ENCODE measurements around the gene UBE4B. TPM values are rescaled to one million over a fixed set of nuclear protein-coding genes. Genes with fewer than 3 reads are reported as not detected.

The UBE4B gene
- total and polyA plus RNA-seq, 9 of the 15 experiments (the other 6 are each of a cell fraction or from before 2014, with no cell fraction given) = 11.7 to 73.7 (median 40.1) TPM

GRCh38 chr1:10121688-10122087, 88.9 kb downstream of the UBE4B start (continued):
- TF ChIP-seq C11orf30 (IDR thresholded peaks at IDR 0.05; ENCODE audit: low read depth) (peak; percentile 56), SP1 (CRISPR knock-in tag; IDR thresholded peaks at IDR 0.05) (no peak), ZNF316 (IDR thresholded peaks at IDR 0.05) (peak; percentile 78), RBM22 (IDR thresholded peaks at IDR 0.05; ENCODE audit: low read depth, low read length, poor library complexity, severe bottlenecking) (no peak), STAT5B (CRISPR knock-in tag; IDR thresholded peaks at IDR 0.05) (no peak), ESRRB (CRISPR knock-in tag; IDR thresholded peaks at IDR 0.05; ENCODE audit: borderline replicate concordance) (no peak), MAFK (IDR thresholded peaks at IDR 0.05; ENCODE audit: low read length) (peak; percentile 47; the same call in 1 of the 2 replicates), IRF2 (CRISPR knock-in tag; IDR thresholded peaks at IDR 0.05) (no peak), SMAD1 (IDR thresholded peaks at IDR 0.05; ENCODE audit: low read depth, low read length, partially characterized antibody) (no peak), ZNF217 (CRISPR knock-in tag; IDR thresholded peaks at IDR 0.05) (no peak), GTF2B (IDR thresholded peaks at IDR 0.05; ENCODE audit: extremely low read depth, insufficient read length) (no peak), ZNF717 (CRISPR knock-in tag; IDR thresholded peaks at IDR 0.05) (no peak), BRD4 (IDR thresholded peaks at IDR 0.05) (no peak), SMARCB1 (IDR thresholded peaks at IDR 0.05; ENCODE audit: insufficient read length, low read depth) (no peak), POLR2AphosphoS5 (IDR thresholded peaks at IDR 0.05; ENCODE audit: control insufficient read depth, insufficient read depth, low read depth, low read length) (no peak)

Measured in K562 (cell line).